ENCODE measurements around the gene PLB1. TPM values are rescaled to one million over a fixed set of nuclear protein-coding genes. Genes with fewer than 3 reads are reported as not detected.
"Not testable (repeated sequence)": the region's sequence is repeated elsewhere in the genome, so short reads cannot be mapped to it uniquely, and the experiment has no call there.

Gene PLB1
- total and polyA plus RNA-seq, 2 experiments from 2014 or later = 0.11 to 0.44 TPM

DNA sequence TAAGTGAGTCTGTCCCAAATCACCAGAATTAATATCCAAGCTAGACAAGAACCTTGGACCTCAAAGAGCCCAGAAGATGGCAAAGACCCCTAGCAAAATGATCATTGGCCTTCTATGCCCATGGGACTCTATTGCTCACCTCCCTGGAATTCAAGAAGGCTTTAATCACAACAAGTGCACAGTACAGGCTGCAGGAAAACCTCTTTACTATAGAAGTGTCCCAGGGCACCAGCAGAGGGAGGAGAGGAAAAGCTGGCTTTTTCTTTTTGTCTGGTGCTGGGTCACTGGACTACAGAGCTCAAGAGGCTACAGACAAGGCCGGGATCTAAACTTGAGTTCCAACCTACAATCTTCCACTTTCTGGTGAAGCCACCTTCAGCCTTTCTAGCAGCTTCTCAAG, 167.5 kb downstream of the PLB1 start:
- Histone ChIP-seq H3K9ac (no peak overlapping the region), H3K4me3 (no peak overlapping the region), H3K79me2 (ENCODE audit: insufficient read depth) (no peaks in the 10 kb centered on the region), H3K4me2 (ENCODE audit: unreplicated experiment) (peak overlapping the region; percentile 14), H3K9me2 (ENCODE audit: insufficient read depth) (no peaks in the 10 kb centered on the region), H4K20me1 (ENCODE audit: insufficient read depth) (no peaks in the 10 kb centered on the region), H3F3A (ENCODE audit: insufficient read depth) (peaks cover 44% of the 10 kb centered on the region), H3K4me1 (ENCODE audit: insufficient read depth) (peaks cover 44% of the 10 kb centered on the region), H3K9me3 (ENCODE audit: low read depth) (no peaks in the 10 kb centered on the region), H3K27ac (no peak overlapping the region), H3K36me3 (ENCODE audit: low read depth) (no peaks in the 10 kb centered on the region), H2AFZ (no peak overlapping the region), H3K27me3 (replicated peaks; ENCODE audit: insufficient read depth) (no peaks in the 10 kb centered on the region)
- 90 to 95% methylated on average over 1 of the region's 1 CpG for WGBS, 2 experiments (ENCODE audit: low coverage in 1 of 2, low lambda C conversion rate in 2 of 2, missing lambda C conversion rate in 2 of 2)
- in situ Hi-C loops (cut with MboI) = no loop called here
- TF ChIP-seq EZH2 (IDR thresholded peaks at IDR 0.05; ENCODE audit: insufficient read depth, poor library complexity, severe bottlenecking) (no peak), EZH2phosphoT487 (IDR thresholded peaks at IDR 0.05; ENCODE audit: insufficient read depth, low read depth) (no peak)
- DNase-seq = peak; percentile 78

DNA sequence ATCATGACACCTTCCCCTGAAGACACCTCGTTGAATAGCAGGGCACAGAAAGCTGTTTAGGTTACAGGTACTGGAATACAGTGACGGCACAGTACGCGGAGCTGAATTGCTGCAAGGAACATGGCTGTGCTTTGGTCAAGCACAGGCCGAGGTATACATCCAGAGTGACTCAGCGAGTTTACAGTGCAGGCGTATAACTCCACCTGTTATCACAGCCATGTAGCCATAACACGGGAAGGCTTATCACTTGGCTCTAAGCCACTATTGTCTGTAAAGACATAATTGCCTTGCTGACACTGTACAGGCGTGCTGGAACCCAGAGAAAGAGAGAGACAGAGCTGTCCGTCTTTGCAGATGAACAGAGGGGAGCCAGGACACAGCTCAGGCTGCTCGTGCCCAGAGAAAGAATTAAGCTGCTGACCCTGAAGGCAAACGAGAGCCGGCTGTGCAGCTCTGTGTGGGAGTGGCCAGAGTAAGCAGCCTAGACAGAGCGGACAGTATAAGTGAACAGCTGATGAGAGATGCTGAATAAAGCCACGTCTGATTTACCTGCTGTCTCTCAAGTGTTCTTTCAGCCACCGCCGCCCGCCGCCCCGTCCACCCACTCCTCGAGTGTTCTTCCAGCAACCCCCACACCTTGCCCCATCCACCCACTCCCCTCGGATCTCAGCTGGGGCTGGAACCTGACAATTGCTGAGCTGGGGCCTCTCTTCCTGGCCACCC, 168.4 kb downstream of the PLB1 start:
- H3K27me3 ChIP-seq (replicated peaks; ENCODE audit: insufficient read depth) = no peaks in the 10 kb centered on the region
- DNase-seq = peak; percentile 44
- no peaks in the 10 kb centered on the region for H3K9me2 ChIP-seq (ENCODE audit: insufficient read depth)
- H3K4me1 ChIP-seq (ENCODE audit: insufficient read depth) = peaks cover 44% of the 10 kb centered on the region
- in situ Hi-C loops (cut with MboI) = no loop called here
- H2AFZ ChIP-seq = peak overlapping the region; percentile 52; the same call in 1 of the 2 replicates
- 40 to 43% methylated on average over 16 to 21 of the region's 22 CpGs for WGBS, 2 experiments (ENCODE audit: low coverage in 1 of 2, low lambda C conversion rate in 2 of 2, missing lambda C conversion rate in 2 of 2)
- no peaks in the 10 kb centered on the region for H3K36me3 ChIP-seq (ENCODE audit: low read depth)
- no peaks in the 10 kb centered on the region for H3K9me3 ChIP-seq (ENCODE audit: low read depth)
- peak overlapping the region; percentile 60 for H3K4me2 ChIP-seq (ENCODE audit: unreplicated experiment)
- peak overlapping the region; percentile 65 for H3K27ac ChIP-seq
- no peaks in the 10 kb centered on the region for H3K79me2 ChIP-seq (ENCODE audit: insufficient read depth)
- H3K4me3 ChIP-seq = peak overlapping the region; percentile 26
- H4K20me1 ChIP-seq (ENCODE audit: insufficient read depth) = no peaks in the 10 kb centered on the region
- no peak for TF ChIP-seq EZH2 (IDR thresholded peaks at IDR 0.05; ENCODE audit: insufficient read depth, poor library complexity, severe bottlenecking)
- no peak for TF ChIP-seq EZH2phosphoT487 (IDR thresholded peaks at IDR 0.05; ENCODE audit: insufficient read depth, low read depth)
- H3K9ac ChIP-seq = peak overlapping the region; percentile 59
- peaks cover 44% of the 10 kb centered on the region for H3F3A ChIP-seq (ENCODE audit: insufficient read depth)

DNA sequence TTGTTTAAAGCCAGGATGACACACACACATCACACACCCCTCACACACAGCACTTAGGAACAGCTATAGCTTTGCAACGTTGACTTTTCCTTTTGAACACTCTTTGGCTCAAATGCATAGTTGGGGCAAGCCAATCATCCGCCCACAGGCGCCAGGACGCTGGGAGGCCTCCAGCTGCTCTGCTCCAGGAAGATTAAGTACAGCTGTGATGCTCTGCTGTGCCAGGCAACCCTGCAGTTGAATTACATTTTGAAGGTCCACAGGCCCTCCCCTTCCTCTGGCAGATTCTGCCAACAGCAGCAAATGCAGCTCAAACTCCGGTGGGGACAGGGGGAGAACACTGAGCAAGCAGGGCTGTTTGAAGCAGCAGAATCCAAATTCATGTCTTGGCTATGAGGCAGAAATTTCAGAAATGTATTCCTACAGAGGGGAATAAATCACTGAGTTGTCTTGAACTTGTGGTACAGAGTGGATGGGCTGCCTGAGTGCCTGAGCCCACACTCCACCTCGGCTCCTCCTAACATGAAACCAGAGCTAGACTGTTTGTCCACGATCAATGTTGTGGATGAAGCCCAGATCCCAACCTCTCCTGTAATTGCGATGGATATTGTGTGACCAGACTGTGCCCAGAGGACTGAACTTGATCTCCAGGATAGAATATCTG, 169.3 kb downstream of the PLB1 start:
- Histone ChIP-seq H3K79me2 (ENCODE audit: insufficient read depth) (no peaks in the 10 kb centered on the region), H3K4me1 (ENCODE audit: insufficient read depth) (peaks cover 44% of the 10 kb centered on the region), H3K9ac (peak overlapping the region; percentile 59; the same call in 1 of the 2 replicates), H3K36me3 (ENCODE audit: low read depth) (no peaks in the 10 kb centered on the region), H4K20me1 (ENCODE audit: insufficient read depth) (no peaks in the 10 kb centered on the region), H3K27ac (peak overlapping the region; percentile 65), H3K4me3 (peak overlapping the region; percentile 26), H3K27me3 (replicated peaks; ENCODE audit: insufficient read depth) (no peaks in the 10 kb centered on the region), H3K9me2 (ENCODE audit: insufficient read depth) (no peaks in the 10 kb centered on the region), H3F3A (ENCODE audit: insufficient read depth) (peaks cover 44% of the 10 kb centered on the region), H3K4me2 (ENCODE audit: unreplicated experiment) (peak overlapping the region; percentile 60), H3K9me3 (ENCODE audit: low read depth) (no peaks in the 10 kb centered on the region), H2AFZ (peak overlapping the region; percentile 52)
- in situ Hi-C loops (cut with MboI) = no loop called here
- WGBS, 2 experiments (ENCODE audit: low coverage in 1 of 2, low lambda C conversion rate in 2 of 2, missing lambda C conversion rate in 2 of 2) = 4 to 6% methylated on average over 8 of the region's 8 CpGs
- DNase-seq = peak; percentile 92
- TF ChIP-seq EZH2 (IDR thresholded peaks at IDR 0.05; ENCODE audit: insufficient read depth, poor library complexity, severe bottlenecking) (no peak), EZH2phosphoT487 (IDR thresholded peaks at IDR 0.05; ENCODE audit: insufficient read depth, low read depth) (no peak)

DNA sequence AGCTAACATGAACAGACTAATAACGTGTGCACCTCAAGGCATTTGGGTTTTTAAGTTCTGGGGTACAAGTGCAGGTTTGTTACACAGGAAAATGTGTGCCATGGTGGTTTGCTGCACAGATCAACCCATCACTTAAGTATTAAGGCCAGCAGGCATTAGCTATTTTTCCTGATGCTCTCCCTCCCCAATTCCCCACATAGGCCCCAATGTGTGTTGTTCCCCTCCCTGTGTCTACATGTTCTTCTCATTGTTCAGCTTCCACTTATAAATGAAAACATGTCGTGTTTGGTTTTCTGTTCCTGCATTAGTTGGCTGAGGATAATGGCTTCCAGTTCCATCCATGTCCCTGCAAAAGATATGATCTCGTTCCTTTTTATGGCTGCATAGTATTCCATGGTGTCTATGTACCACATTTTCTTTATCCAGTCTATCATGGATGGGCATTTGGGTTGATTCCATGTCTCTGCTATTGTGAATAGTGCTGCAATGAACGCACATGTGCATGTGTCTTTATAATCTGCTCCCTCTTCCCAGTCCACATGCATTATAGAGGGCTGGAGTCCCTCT, 170.0 kb downstream of the PLB1 start:
- H2AFZ ChIP-seq; H3K9me2 ChIP-seq (ENCODE audit: insufficient read depth); H3K27me3 ChIP-seq (replicated peaks; ENCODE audit: insufficient read depth); H3K79me2 ChIP-seq (ENCODE audit: insufficient read depth); H3K4me2 ChIP-seq (ENCODE audit: unreplicated experiment); H4K20me1 ChIP-seq (ENCODE audit: insufficient read depth); H3K9me3 ChIP-seq (ENCODE audit: low read depth); DNase-seq; H3K36me3 ChIP-seq (ENCODE audit: low read depth); H3K4me3 ChIP-seq; in situ Hi-C loops (cut with MboI): not testable (repeated sequence)
- Histone ChIP-seq H3K27ac (peak overlapping the region; percentile 65; the same call in 1 of the 2 replicates), H3K4me1 (ENCODE audit: insufficient read depth) (peaks cover 44% of the 10 kb centered on the region), H3K9ac (peak overlapping the region; percentile 45; the same call in 1 of the 2 replicates), H3F3A (ENCODE audit: insufficient read depth) (peaks cover 44% of the 10 kb centered on the region)
- WGBS, 2 experiments (ENCODE audit: low coverage in 1 of 2, low lambda C conversion rate in 2 of 2, missing lambda C conversion rate in 2 of 2) = 38 to 42% methylated on average over 4 of the region's 4 CpGs
